ENCODE measurements around the gene LACTBL1. TPM values are rescaled to one million over a fixed set of nuclear protein-coding genes. Genes with fewer than 3 reads are reported as not detected.

Gene LACTBL1
- total and polyA plus RNA-seq, 4 donors = not detected

GRCh38 chr1:22916471-22916820 is 56.2 kb downstream of the LACTBL1 start:
- Histone ChIP-seq H3K27me3 (ENCODE audit: control insufficient read depth in 4 of 4, insufficient read depth in 4 of 4, low read length in 3 of 4) (peaks cover 0 to 2% (median 0%) of the 10 kb centered on the region in 4 donors), H3K4me1 (ENCODE audit: control insufficient read depth in 4 of 4, insufficient read depth in 4 of 4, low read length in 3 of 4) (no peaks in the 10 kb centered on the region), H3K9ac (ENCODE audit: low read depth in 1 of 2, low read length in 2 of 2) (no peak overlapping the region), H3K36me3 (ENCODE audit: control insufficient read depth in 4 of 4, insufficient read depth in 3 of 4, low read depth in 1 of 4, low read length in 3 of 4) (no peaks in the 10 kb centered on the region), H3K9me3 (ENCODE audit: control insufficient read depth in 4 of 4, low read length in 3 of 4) (no peaks in the 10 kb centered on the region), H3K27ac (ENCODE audit: low read depth in 1 of 2, low read length in 2 of 2) (no peak overlapping the region), H3K4me3 (ENCODE audit: low read depth in 1 of 3, low read length in 3 of 3) (no peak overlapping the region)
- no peak for TF ChIP-seq SP1 (IDR thresholded peaks at IDR 0.05)
- TF ChIP-seq REST (IDR thresholded peaks at IDR 0.05) = no peak
- no peak for TF ChIP-seq ZBTB33 (IDR thresholded peaks at IDR 0.05)
- TF ChIP-seq ATF3 (IDR thresholded peaks at IDR 0.05) = no peak
- TF ChIP-seq RAD21 (IDR thresholded peaks at IDR 0.05) = no peak
- TF ChIP-seq RXRA (IDR thresholded peaks at IDR 0.05) = no peak
- DNase-seq (ENCODE audit: low spot score) = no peak
- 81% methylated on average over 12 of the region's 12 CpGs for WGBS

- Histone ChIP-seq H3K27ac (ENCODE audit: low read depth in 1 of 2, low read length in 2 of 2) (no peak overlapping the region), H3K36me3 (ENCODE audit: control insufficient read depth in 4 of 4, insufficient read depth in 3 of 4, low read depth in 1 of 4, low read length in 3 of 4) (no peaks in the 10 kb centered on the region), H3K9me3 (ENCODE audit: control insufficient read depth in 4 of 4, low read length in 3 of 4) (no peaks in the 10 kb centered on the region), H3K9ac (ENCODE audit: low read depth in 1 of 2, low read length in 2 of 2) (no peak overlapping the region), H3K27me3 (ENCODE audit: control insufficient read depth in 4 of 4, insufficient read depth in 4 of 4, low read length in 3 of 4) (peaks cover 0 to 2% (median 0%) of the 10 kb centered on the region in 4 donors), H3K4me1 (ENCODE audit: control insufficient read depth in 4 of 4, insufficient read depth in 4 of 4, low read length in 3 of 4) (no peaks in the 10 kb centered on the region), H3K4me3 (ENCODE audit: low read depth in 1 of 3, low read length in 3 of 3) (no peak overlapping the region)
- TF ChIP-seq SP1 (IDR thresholded peaks at IDR 0.05) = no peak
- TF ChIP-seq HNF4G (IDR thresholded peaks at IDR 0.05) = no peak
- no peak for TF ChIP-seq FOXA2 (IDR thresholded peaks at IDR 0.05)
- no peak for TF ChIP-seq EGR1 (IDR thresholded peaks at IDR 0.05; ENCODE audit: low read depth in 2 of 2)
- TF ChIP-seq FOXA1 (IDR thresholded peaks at IDR 0.05) = no peak
- TF ChIP-seq JUND (IDR thresholded peaks at IDR 0.05) = no peak
- TF ChIP-seq RAD21 (IDR thresholded peaks at IDR 0.05) = no peak
- no peak for TF ChIP-seq TAF1 (conservative IDR thresholded peaks at IDR 0.05)
- no peak for TF ChIP-seq RXRA (IDR thresholded peaks at IDR 0.05)
- no peak for TF ChIP-seq YY1 (IDR thresholded peaks at IDR 0.05)
- WGBS = 61% methylated on average over 15 of the region's 15 CpGs
- DNase-seq (ENCODE audit: low spot score) = no peak
Measured at GRCh38 chr1:22915816-22916470, 56.7 kb downstream of the LACTBL1 start.

GRCh38 chr1:22915231-22915630 is 57.4 kb downstream of the LACTBL1 start:
- Histone ChIP-seq H3K27me3 (ENCODE audit: control insufficient read depth in 4 of 4, insufficient read depth in 4 of 4, low read length in 3 of 4) (peaks cover 0 to 2% (median 0%) of the 10 kb centered on the region in 4 donors), H3K9ac (ENCODE audit: low read depth in 1 of 2, low read length in 2 of 2) (no peak overlapping the region), H3K4me3 (ENCODE audit: low read depth in 1 of 3, low read length in 3 of 3) (no peak overlapping the region), H3K27ac (ENCODE audit: low read depth in 1 of 2, low read length in 2 of 2) (no peak overlapping the region), H3K36me3 (ENCODE audit: control insufficient read depth in 4 of 4, insufficient read depth in 3 of 4, low read depth in 1 of 4, low read length in 3 of 4) (no peaks in the 10 kb centered on the region), H3K4me1 (ENCODE audit: control insufficient read depth in 4 of 4, insufficient read depth in 4 of 4, low read length in 3 of 4) (no peaks in the 10 kb centered on the region), H3K9me3 (ENCODE audit: control insufficient read depth in 4 of 4, low read length in 3 of 4) (no peaks in the 10 kb centered on the region)
- 59% methylated on average over 7 of the region's 7 CpGs for WGBS
- no peak for TF ChIP-seq FOXA1 (IDR thresholded peaks at IDR 0.05)
- no peak for DNase-seq (ENCODE audit: low spot score)
